NT2/D1 (cell line): ENCODE measurements around the gene MRI1.

Experiments used
- SUZ12 ChIP-seq: IDR thresholded peaks from 2 replicates; pipeline ENCODE4 v1.6.1; 2011; ENCODE audit not compliant: insufficient read length, insufficient read depth; ENCODE audit errors: extremely low read depth
- YY1 ChIP-seq: IDR thresholded peaks from 2 replicates; pipeline ENCODE4 v1.6.1; 2011; ENCODE audit not compliant: insufficient read length, insufficient read depth
- ZNF274 ChIP-seq: IDR thresholded peaks from 2 replicates; pipeline ENCODE4 v1.6.1; 2011; ENCODE audit warnings: mild to moderate bottlenecking, low read depth, low read length

DNA sequence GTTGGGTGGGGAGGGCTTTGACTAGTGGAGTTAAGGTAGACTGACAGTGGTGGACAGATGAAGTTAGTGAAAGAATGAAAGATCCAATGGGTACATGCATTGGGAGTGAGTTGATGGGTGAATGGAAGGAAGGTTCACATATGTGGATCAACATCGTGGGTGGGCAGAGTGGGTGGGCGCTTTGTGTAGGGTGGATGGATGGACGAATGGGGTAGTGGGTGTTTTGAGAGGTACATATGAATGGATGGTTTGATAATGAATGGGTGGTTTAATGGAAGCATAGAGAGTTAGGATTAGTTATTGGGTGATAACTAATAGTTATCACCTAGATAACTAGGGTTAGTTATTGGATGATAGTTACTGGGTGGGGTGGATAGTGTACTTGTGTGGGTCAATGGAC is 42.4 kb downstream of the MRI1 start:
- TF ChIP-seq YY1: no peak
- TF ChIP-seq ZNF274: no peak
- TF ChIP-seq SUZ12: no peak
